GM18907 (cell line): ENCODE measurements around the gene CAMK2A.

Experiments used
- ATAC-seq: cut with Tn5 transposase; IDR thresholded peaks from one replicate; pipeline ENCODE4 v1.9.1; 2021; ENCODE audit warnings: mild to moderate bottlenecking, moderate library complexity; ENCODE audit not compliant: unreplicated experiment

Gene CAMK2A

DNA sequence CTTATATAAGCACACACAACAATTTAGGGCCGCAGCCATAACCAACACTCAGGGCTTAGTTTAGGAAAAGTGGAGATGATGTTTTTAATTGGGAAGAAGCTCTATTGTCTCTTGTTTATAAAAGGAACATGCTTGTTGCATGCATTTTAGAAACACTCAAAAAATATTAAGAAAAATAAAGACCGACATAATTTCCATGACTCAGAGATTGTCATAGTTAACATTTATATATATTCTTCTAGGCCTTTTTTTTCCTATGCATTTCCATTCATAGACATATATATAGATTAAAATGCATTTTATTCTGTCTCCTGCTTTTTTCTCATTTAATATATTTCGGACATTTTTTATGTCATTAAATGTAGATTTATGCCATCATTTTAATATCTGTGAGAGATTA, 26.7 kb upstream of the CAMK2A start:
- no peak for ATAC-seq

DNA sequence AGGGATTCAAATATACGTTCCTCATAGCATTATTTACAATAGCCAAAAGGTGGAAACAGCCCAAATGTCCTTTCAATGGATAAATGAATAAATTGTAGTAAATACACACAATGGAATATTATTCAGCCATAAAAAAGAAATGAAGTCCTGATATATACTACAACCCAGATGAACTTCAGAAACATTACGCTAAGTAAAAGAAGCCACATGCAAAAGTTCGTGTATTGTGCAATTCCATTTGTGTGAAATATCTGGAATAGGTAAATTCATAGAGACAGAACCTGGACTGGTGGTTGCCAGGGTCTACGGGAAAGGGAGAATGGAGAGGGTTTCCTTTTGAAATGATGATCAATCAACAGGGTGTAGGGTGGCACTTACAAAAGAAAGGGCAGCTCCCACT, 25.7 kb upstream of the CAMK2A start:
- ATAC-seq, result no peak

DNA sequence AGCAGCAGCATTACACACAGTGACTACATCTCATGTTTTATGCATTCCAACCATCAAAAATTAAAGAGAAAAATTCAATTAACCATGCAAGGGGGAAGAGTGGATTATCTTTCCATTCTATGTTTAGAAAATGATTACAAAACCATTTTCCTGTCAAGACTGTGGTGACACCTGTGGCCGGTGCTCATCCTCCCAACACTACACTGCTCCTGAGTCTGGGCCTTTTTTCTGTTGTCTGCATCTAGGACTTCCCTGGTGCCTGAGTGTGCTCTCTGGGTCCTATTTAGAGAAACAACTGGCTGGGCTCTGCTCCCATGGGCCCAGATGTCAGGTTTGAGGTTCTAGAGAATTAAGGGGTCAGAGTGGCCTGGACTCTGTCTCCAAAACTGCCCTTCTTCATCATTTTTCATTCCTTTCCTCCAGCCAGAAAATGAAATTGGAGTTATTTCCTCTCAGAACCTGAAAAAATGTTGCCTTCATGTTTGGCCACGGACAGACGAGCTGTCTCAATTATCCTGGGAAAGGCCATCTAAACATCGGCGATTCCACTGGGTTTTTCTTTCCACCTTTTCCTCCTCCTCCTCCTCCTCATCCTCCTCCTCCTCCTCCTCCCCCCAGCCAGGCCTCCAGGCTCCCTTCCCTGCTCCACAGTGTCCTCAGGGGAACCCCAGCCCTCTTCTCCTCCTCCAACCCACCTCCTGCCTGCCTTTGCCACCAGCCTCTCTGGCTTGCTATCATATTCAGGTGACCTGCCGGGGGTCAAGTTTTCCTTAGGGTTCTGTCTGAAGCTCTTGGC, 24.5 kb upstream of the CAMK2A start:
- no peak for ATAC-seq

DNA sequence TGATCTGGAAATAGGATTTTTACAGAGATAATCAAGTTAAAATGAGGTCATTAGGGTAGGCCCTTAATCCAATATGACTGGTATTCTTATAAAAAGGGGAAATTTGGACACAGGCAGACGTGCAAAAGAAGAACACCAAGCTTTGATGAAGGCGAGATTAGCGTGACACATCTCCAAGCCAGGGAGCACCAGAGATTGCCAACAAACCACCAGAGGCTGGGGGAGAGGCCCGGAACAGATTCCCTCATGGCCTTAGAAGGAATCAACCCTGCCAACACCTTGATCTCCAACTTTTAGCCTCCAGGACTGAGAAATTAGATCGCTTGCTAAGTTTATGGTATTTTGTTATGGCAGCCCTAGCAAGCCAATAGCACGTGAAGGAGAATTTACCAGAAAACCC, 23.9 kb upstream of the CAMK2A start:
- ATAC-seq, result no peak

DNA sequence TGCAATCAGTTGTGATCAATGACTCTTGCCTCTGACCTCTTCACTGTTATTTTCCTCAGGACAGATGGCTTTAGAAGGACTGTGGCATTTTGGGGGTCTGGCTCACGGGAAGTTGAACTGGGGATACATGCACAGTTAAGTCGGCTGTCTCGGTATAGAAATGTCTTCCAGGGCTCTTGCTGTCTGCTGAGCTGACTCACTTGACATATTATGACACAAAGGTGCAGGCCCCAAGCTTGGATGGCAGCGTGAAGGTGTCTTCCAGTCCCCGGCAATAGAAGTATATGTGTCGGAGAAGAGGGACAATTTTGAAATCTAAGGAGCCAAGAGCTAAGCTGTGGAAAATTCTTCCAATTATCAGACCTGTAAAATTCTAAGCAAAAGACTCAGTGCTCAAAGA, 22.9 kb upstream of the CAMK2A start:
- no peak for ATAC-seq

DNA sequence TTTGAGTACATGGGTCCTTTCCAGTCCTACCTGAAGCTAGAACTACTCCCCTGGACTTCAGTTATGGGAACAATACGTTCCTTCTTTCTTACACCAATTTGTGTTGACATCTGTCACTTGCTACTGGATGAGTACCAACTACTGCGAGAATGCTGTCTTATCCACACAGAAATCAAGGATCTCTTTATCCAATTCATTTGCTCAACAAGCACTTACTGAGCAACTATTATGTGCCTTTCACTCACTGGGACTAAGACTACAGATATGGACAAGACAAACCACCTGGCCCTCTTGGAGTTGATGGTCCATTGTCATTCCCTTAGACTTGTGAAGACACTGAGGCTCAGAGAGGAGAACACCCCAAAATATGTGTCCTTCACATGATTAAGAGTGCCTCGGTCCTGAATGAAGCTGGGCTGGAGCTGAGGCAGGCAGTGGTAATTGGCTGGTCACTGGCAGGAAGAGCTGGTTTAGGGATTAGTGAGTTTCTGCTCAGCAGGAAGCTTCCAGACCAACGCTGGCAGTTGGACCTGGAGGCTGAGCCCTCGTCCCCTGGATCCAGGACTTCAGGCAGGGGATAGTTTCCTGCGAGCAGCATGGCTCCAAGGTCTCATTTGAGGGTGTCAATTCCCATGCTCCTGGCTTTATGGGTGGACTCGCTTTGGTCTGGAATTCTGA, 21.6 kb upstream of the CAMK2A start:
- ATAC-seq, result no peak

DNA sequence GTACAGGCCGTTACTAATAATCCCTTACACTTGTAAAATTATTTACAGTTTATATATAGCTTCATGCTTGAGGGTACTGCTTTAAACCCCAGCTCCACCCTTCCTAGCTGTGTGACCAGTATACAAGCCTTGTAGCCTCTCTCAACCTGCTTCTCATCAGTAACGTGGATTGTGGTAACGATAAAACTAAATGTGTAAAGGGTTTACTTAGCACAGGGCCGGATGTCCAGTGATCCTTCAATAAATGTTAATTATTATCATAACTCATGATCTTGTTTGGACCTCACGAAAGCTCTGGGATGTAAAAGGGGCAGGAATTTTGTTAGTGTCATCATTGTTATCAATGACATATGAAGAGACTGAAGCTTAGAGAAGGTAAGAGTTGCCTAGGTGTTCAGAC, 20.7 kb upstream of the CAMK2A start:
- ATAC-seq, result no peak

DNA sequence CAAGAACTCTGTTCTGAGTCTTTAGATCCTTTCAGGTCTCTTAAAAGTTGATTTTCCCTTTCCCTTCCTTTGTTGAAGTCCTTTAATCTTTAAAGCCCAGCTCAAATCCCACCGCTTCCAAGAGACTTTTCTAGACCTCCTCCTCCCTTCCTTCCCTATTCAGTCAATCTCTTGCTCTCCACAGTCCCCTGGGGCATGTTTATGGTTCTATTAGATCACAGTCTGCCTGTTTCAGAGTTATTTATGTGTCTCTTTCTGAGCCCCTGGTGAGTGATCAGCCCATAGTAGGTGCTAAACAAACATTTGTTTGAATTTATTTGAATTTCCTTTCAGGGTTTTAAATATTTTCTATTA, 20.3 kb upstream of the CAMK2A start:
- ATAC-seq, result no peak

DNA sequence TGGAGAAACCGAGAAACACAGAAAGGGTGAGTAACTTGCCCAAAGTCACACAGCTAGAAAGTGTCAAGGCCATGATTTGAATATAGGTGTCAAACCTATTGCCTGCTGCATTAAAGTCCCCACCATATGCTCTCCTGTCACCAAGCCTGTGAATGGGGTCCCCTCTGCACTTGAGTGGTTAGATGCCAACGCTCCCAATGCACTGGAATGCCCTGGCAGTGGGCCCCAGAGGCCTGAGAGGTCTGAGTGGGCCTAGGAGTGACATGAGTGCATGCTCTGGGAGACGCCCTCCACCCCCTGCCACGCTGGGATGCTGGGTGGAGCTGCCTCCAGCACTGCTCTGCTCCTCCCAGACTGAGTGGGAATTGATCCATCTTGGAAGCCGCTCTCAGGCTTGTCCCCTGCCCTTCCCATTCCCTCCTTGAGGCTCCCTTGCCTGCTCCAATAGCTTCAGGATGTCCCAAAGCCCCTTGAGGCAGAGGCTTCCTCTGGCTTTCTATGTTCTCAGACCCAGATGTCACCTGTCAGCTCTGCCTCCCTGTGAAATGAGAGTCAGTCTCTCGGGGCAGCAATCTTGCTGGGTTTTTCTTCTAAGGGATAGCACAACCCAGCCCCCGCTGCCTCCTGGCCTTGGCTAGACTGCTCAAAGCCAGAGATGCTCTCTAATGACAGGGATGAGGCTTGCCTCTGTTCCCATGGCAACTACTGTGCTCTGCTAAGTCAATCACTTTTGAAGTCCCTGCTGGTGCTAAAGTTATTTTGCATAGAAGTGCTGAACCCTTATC, 19.7 kb upstream of the CAMK2A start:
- no peak for ATAC-seq

DNA sequence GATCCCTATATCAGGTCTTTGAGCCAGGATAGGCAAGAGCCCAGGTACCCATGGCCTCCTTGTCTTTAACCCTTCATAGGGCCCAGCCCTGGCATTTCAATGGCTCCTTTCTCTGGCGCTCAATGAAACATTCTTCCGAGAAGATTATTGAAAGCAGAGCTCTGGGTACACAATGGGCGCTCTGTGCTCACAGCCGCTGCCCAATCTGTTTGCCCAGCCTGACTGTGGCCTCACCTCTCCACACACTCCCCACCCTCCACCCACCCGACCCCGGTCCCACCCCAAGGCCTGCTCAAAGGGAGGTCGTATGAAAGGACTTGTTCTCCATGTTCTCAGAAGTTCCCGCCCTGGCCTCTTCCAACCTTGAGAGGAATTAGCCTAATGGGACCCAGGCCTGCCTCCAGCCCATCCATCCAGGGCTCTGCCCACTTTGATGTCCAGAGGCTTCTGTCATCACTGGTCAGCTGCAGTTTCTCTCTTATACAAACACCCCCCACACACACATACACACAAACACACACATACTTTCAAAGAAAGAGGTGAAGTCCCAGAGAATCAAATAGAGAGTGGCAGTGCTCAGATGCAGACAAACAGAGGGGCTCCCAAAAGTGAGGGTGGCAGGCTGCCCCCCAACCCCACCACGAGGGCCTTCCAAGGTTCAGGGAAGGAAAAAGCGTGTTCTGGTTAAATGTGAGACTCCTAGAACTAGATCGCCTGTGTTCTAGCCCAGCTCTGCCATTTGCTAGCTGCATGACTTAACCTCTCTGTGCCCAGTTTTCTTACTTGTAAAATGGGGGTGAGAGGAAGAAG, 18.2 kb upstream of the CAMK2A start:
- ATAC-seq, result no peak

DNA sequence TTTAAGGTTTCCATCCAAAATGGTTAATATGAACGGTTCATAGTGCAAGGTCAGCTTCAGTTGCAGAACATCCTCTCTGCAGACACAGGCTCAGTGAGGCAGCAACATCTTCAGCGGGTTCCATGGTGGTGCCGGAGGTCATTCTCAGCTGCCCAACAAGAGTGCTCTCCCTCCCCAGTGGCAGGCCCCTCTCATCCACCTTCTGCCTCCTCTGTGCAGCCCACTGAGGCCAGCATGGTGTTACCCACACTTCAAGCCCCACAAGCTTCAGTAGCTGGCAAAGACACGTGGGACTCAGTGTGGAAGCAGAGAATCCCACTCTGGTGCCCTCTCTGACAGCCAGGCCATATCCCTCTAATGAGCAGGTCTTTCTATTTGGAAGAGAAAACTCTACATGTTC, 17.2 kb upstream of the CAMK2A start:
- no peak for ATAC-seq

DNA sequence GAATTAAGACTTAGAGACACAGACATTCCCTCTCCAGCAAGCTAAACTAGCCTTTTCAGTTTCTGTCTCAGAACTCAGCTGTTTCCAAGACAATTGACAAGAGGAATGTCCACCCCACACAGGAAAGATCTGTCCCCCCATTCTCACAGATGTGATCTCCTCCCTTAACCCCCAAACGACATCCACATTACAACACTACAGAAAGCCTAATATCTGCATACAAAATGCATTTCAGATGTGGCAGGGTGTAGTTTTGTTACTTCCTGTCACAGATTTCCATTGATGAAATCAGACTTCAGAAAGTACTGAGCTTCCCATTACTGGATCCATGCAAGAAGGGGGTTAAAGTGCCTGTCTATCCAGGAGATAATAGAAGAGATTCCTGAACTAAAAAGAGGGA, 16.0 kb upstream of the CAMK2A start:
- no peak for ATAC-seq

DNA sequence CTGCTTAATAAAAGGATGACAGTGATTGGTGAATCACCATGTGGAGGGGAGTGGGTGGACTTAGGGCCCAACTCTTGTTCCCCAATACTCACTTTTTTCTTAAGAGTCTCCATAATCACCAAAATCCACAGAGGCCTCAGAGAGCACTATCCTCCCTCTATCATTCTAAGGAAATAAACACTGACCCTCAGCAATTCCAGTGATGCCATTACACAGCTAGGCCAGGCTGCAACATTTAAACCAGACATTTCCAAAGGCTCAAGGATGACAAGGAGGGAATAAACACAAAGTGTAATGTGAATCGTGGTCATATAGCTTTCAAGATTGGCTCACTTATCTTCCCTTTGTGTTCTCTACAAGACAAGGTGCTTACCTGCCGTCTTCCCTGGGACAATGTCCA, 15.5 kb upstream of the CAMK2A start:
- no peak for ATAC-seq

DNA sequence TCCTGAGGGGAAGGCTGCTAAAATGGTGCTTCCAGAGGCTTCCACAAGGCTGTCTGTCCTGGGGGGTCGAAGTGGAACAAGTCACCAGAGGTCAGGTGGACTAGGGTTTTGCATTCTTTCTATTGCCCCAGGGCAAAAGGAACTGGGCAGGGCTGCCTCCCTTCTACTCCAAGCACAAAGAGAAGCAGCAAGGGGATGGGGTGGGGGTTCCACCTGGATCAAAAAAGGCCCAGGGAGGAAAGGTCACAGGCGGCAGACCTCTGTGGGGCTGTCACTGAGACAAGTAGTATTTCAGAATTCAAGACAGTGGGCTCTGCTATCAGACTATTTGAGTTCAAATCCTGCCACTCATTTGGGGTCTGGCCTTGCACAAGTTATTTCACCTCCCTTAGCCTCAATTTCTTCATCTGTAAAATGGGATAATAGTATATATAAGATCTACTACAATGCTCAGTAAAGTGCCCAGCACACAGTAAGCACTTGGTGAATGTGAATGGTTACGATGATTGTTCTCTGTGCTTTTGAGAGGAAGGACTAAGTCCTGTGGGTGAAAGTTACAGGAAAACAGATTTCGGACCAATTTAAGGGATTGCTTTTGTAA, 15.0 kb upstream of the CAMK2A start:
- no peak for ATAC-seq

DNA sequence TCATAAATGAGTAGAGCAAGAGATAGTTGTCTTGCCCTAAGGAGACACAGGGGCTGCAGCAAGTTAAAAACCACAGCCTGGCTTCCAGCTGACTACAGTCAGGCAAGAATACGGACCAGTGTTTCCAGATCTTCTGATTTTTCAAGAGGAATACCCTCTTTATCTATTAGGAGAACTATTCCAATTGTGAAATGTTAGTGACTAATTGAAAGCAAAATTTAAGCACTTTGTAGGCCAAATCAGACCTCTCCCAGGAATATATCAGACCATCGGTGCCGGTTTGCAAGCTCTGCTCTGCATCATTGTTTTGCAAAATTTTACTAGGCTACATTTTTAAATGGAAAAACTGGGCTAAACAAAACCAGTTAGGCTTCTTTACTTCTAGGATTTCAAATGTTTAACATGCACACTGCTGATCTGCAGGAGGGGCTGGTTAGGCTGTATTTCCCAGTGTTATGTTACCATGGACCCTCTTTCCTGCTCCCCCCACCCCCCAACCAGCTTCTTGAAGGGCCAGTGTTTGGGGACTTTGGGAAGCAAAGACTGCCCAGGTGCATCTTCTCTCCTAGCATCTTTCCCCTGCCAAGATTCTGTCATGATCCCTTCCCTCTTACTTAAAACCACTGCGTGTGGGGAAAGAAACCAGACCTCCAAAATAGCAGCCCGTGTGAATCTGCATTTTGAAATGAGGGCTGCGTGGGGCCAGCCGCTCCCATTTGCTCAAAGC, 14.2 kb upstream of the CAMK2A start:
- ATAC-seq, result no peak

DNA sequence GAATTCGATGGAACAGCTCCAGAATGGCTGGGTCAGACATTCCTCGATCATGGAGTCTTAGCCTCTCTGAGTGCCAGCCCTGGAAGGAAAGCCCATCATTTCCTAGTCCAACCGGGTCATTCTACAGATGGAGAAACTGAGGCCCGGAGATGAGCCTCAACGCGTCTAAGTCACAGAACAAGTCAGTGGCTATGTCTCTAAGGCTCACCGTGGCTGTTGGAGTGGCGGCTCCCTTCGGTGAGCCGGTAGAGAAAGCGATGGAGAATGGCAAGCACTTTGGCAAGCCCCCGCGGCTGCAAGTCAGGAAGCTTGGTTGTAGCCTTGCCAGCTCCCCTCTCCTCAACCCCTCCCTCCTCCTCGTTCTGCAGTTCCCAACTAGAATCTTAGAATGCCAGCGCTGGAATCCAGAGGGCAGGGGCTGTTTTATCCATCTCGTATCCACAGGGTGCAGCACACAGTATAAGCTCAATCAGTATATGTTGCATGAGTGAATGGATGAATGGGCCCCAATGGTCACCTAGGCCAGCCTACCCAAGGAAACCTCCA, 13.6 kb upstream of the CAMK2A start:
- ATAC-seq, result no peak

DNA sequence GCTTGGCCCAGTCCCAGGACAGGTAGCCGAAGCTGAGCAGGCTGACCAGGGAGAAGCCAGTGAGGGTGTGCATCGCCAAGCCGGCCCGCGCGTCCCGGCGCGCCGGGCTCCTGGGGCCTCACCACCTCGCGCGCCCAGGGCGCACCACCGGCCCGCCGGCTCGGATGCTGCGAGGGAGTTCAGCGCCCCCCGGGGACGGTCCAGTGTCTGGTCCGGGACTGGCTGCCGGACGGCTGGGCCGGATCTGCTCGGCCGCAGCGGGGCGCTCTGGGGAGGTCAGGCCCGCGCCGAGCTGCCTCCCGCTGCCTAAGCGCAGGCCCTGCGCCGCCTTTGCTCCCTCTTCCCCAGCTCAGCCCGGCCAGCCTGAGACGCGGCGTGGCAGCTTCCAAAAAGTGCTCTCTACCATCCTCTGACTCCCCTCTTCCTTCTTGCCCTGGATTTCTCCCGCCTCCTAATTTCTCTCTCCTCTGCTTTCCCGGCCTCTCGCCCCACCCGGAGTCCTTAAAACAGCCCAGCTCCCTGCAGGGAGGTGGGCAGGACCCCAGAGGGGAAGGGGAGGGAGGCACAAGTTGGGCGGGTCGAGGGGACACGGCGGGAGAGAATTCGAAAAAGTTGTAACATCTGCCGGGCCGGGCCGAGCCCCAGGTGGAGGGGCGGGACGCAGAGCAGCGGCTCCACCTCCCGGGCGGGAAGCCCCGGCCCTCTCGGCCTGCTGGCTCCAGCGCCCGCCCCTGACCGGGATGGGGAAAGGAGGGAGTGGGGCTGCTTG, 12.9 kb upstream of the CAMK2A start, which contains the start of gene ARSI:
Gene ARSI (minus strand): TSS at position 605 of the 769 bp plus-strand sequence. CDS start 532 bp downstream, at position 73.
- no peak for ATAC-seq

DNA sequence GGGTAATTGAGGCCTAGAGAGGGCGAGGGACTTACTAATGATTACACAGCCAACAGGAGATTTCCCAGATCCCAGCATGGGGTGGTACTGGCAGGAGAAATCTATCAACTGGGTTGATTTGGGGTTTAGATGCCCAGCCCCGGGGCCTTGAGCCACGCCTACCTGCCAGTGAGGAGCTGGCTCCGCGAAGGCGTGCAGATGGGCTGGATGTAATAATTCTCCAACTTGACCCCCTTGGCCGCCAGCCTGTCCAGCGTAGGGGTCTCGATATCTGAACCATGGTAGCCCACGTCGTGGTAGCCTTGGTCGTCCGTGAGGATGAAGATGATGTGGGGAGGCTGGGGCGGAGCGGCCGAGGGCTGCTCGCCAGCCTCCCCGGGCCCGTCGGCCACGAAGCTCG, 12.3 kb upstream of the CAMK2A start:
- no peak for ATAC-seq

DNA sequence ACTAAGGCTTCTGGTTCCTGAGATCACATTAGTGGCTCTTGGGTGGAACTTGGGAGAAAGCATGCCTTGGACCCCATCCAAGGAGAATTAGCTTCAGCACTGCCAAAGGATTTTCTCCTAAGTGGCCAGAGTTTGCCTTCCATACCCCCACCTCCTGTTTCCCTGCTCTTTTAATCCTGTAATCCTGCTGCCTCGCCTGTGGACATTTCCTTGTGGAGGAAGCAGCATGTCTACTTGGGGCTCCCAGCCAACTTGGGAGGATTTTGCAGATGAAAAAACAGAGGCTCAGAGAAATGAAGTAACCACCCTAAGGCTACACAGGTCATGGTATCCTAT, 11.6 kb upstream of the CAMK2A start:
- ATAC-seq, result no peak
